Peyer's patch (tissue), 4 donors: ENCODE results near the gene PHACTR1. TPM values are rescaled to one million over a fixed set of nuclear protein-coding genes. Genes with fewer than 3 reads are reported as not detected.

Source experiments
- DNase-seq, 3 donors: peaks; one replicate each; pipeline ENCODE4 v3.0.0-alpha.2; 2017 to 2019
- H3K27ac ChIP-seq, 4 donors: fragments of 200-600 bp; sonication (generic); one replicate each; pipeline ENCODE4 v1.5.1; 2016 to 2019
- H3K27me3 ChIP-seq, 2 donors: fragments of 200-600 bp; sonication (generic); one replicate each; pipeline ENCODE4 v1.5.1; 2019
- H3K36me3 ChIP-seq, 3 donors: fragments of 200-600 bp; sonication (generic); one replicate each; pipeline ENCODE4 v1.5.1; 2016 to 2019
- H3K4me1 ChIP-seq, 4 donors: fragments of 200-600 bp; sonication (generic); one replicate each; pipeline ENCODE4 v1.5.1; 2016 to 2019
- H3K4me3 ChIP-seq, 4 donors: fragments of 200-600 bp; sonication (generic); 1 replicate in 3 of 4; 2 replicates in 1 of 4; pipeline ENCODE4 v1.5.1; 2016 to 2019; ENCODE audit warnings: mild to moderate bottlenecking in 1 of 4
- H3K9me3 ChIP-seq, 4 donors: fragments of 200-600 bp; sonication (generic); one replicate each; pipeline ENCODE4 v1.5.1; 2016 to 2019; ENCODE audit warnings: mild to moderate bottlenecking in 1 of 4
- CTCF ChIP-seq, 6 experiments: fragments of 450-650 bp in 4 of 6; fragments of 200-600 bp in 2 of 6; sonication (generic) in 1 of 6; IDR thresholded peaks; one replicate each; pipeline ENCODE4 v1.5.1; 2017 to 2019; ENCODE audit warnings: antibody characterized with exemption in 6 of 6, mild to moderate bottlenecking in 3 of 6, moderate library complexity in 1 of 6
- POLR2A ChIP-seq, 2 donors: fragments of 450-650 bp; IDR thresholded peaks; one replicate each; pipeline ENCODE4 v1.5.1; 2017; ENCODE audit warnings: antibody characterized with exemption in 2 of 2, mild to moderate bottlenecking in 2 of 2, moderate library complexity in 2 of 2
- total RNA-seq, 4 donors: library from RNA; depleted of rRNA; stranded (reverse); fragments of >200 nt; gene quantifications; one replicate each; pipeline ENCODE4 v1.1.0, GENCODE V29; 2016

Gene PHACTR1
- total RNA-seq, 4 donors from 2014 or later = 0.35 to 19.0 (median 1.7) TPM

GRCh38 chr6:13307508-13307995 lies 591.0 kb downstream of the PHACTR1 start:
- no peak overlapping the region for H3K27ac ChIP-seq
- no peaks in the 10 kb centered on the region for H3K27me3 ChIP-seq
- H3K36me3 ChIP-seq = peaks cover 0 to 20% (median 0%) of the 10 kb centered on the region in 3 donors
- peaks cover 0 to 22% (median 6%) of the 10 kb centered on the region in 4 donors for H3K4me1 ChIP-seq
- no peak for DNase-seq
- H3K4me3 ChIP-seq = no peak overlapping the region
- no peak for TF ChIP-seq CTCF (IDR thresholded peaks at IDR 0.05)
- TF ChIP-seq POLR2A (IDR thresholded peaks at IDR 0.05) = no peak
- no peaks in the 10 kb centered on the region for H3K9me3 ChIP-seq

GRCh38 chr6:13308332-13308731 lies 591.8 kb downstream of the PHACTR1 start:
- Histone ChIP-seq H3K36me3 (peaks cover 0 to 20% (median 0%) of the 10 kb centered on the region in 3 donors), H3K4me1 (peaks cover 0 to 14% (median 4%) of the 10 kb centered on the region in 4 donors), H3K4me3 (no peak overlapping the region), H3K27me3 (no peaks in the 10 kb centered on the region), H3K27ac (no peak overlapping the region), H3K9me3 (no peaks in the 10 kb centered on the region)
- DNase-seq = no peak
- TF ChIP-seq POLR2A (IDR thresholded peaks at IDR 0.05) = no peak
- no peak for TF ChIP-seq CTCF (IDR thresholded peaks at IDR 0.05)

GRCh38 chr6:13311155-13311554 lies 594.6 kb downstream of the PHACTR1 start:
- H3K36me3 ChIP-seq = peaks cover 0 to 42% (median 4%) of the 10 kb centered on the region in 3 donors
- H3K9me3 ChIP-seq = no peaks in the 10 kb centered on the region
- DNase-seq = no peak
- TF ChIP-seq POLR2A (IDR thresholded peaks at IDR 0.05) (no peak), CTCF (IDR thresholded peaks at IDR 0.05) (no peak)
- no peak overlapping the region for H3K27ac ChIP-seq
- H3K4me1 ChIP-seq = no peaks in the 10 kb centered on the region
- no peaks in the 10 kb centered on the region for H3K27me3 ChIP-seq
- no peak overlapping the region for H3K4me3 ChIP-seq

- H3K9me3 ChIP-seq = no peaks in the 10 kb centered on the region
- no peak for DNase-seq
- H3K36me3 ChIP-seq = peaks cover 0 to 62% (median 4%) of the 10 kb centered on the region in 3 donors
- no peaks in the 10 kb centered on the region for H3K27me3 ChIP-seq
- no peak overlapping the region for H3K4me3 ChIP-seq
- no peaks in the 10 kb centered on the region for H3K4me1 ChIP-seq
- H3K27ac ChIP-seq = no peak overlapping the region
- no peak for TF ChIP-seq POLR2A (IDR thresholded peaks at IDR 0.05)
- no peak for TF ChIP-seq CTCF (IDR thresholded peaks at IDR 0.05)
Observed at GRCh38 chr6:13314806-13315205, 598.2 kb downstream of the PHACTR1 start.

- H3K4me3 ChIP-seq = no peak overlapping the region
- H3K4me1 ChIP-seq = no peaks in the 10 kb centered on the region
- H3K9me3 ChIP-seq = no peaks in the 10 kb centered on the region
- TF ChIP-seq POLR2A (IDR thresholded peaks at IDR 0.05) (no peak), CTCF (IDR thresholded peaks at IDR 0.05) (no peak)
- H3K27me3 ChIP-seq = no peaks in the 10 kb centered on the region
- H3K36me3 ChIP-seq = peaks cover 0 to 73% (median 4%) of the 10 kb centered on the region in 3 donors
- no peak for DNase-seq
- no peak overlapping the region for H3K27ac ChIP-seq
Observed at GRCh38 chr6:13315896-13316295, 599.3 kb downstream of the PHACTR1 start.

- DNase-seq = no peak
- Histone ChIP-seq H3K4me1 (no peaks in the 10 kb centered on the region), H3K27ac (no peak overlapping the region), H3K36me3 (peaks cover 0 to 88% (median 4%) of the 10 kb centered on the region in 3 donors), H3K27me3 (no peaks in the 10 kb centered on the region), H3K9me3 (no peaks in the 10 kb centered on the region), H3K4me3 (no peak overlapping the region)
- TF ChIP-seq POLR2A (IDR thresholded peaks at IDR 0.05) (no peak), CTCF (IDR thresholded peaks at IDR 0.05) (no peak)
Observed at GRCh38 chr6:13318821-13319220, 602.3 kb downstream of the PHACTR1 start.
